GM19025 (cell line): Measurements from ENCODE around the gene CTNNBIP1.
"Not testable (repeated sequence)": the region's sequence is repeated elsewhere in the genome, so short reads cannot be mapped to it uniquely, and the experiment has no call there.

Source experiments
- ATAC-seq: cut with Tn5 transposase; IDR thresholded peaks from one replicate; pipeline ENCODE4 v1.9.1; 2021; ENCODE audit warnings: mild to moderate bottlenecking, low read depth, moderate library complexity; ENCODE audit not compliant: unreplicated experiment

Gene CTNNBIP1

DNA sequence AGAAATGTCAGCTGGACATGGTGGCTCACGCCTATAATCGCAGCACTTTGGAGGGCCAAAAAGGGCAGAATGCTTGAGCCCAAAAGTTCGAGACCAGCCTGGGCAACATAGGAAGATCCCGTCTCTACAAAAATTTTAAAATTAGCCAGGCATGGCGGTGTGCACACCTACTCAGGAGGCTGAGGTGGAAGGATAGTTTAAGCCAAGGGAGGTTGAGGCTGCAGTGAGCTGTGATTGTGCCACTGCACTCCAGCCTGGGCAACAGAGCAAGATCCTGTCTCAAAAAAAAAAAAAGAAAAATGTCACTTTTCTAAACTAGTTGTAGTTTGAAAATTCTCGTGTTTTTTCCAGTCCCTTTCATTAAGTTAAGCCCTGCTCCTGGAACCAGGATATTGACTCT lies 95.5 kb downstream of the CTNNBIP1 start:
- ATAC-seq: no peak

DNA sequence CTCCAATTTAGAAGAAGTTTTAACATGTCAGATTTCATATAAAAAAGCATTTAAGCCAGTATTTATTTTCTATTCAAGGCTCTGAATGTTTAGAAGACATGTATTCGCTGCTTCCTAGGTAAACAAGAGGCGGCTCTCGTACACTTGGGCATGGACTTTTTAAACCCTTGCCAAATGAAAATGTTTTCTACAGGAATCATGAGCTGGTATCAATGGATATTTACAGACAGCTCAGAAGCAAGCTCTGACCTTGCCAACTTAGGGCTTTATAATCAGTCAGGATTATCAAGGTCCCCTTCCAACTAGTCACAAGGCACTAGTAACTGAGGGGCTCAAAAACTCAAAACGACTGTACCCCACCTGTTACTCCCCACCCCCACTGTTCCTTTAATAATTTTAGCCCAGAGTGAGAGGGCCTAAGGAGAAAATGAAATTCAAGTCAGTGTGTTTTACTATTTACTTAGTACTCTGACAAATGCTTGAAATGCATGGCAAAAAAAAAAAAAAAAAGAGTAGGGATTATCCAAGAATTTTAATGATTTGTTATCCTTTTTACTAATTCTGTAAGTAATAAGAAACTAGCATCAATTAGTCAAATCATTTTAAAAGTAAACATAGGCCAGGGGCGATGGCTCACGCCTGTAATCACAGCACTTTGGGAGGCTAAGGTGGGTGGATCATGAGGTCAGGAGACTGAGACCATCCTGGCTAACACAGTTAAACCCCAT lies 98.7 kb downstream of the CTNNBIP1 start:
- no peak for ATAC-seq

DNA sequence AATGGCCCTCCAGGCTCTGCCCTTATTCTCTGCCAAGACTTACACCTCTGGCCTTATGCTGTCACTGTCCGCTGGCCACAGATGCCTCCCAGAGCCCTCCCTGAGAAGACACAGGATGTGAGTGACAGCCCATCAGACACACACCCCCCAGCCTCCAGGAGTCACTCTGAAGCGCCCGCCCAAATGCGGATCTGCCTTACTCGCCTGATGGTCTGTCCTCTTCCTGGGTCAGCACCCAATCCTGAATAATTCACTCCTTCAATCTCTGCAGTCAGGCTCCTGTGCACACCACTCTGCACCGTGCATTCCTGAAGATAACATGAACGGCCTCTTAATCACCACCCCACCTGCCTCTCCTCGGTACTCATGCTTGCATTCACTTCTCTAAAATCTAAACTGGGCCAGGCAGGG lies 101.0 kb downstream of the CTNNBIP1 start:
- no peak for ATAC-seq

DNA sequence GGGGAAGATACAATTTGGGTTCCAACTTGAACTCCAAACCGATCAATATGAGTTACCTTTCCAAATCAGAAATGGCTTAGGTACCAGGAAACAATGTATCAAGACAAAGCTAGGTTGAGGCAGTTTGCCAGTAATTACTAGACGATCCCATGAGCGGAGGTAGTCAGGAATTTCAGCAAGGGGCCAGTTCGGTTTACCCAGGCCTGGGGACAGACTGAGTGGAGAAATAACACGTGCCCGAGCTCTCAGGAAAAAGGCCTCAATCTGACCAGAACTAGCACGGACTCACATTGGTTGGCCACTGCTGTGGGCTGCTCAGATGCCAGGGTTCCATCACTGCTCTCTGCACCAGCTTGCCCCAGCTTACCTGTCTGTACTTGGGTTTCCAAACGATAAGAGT lies 101.6 kb downstream of the CTNNBIP1 start:
- ATAC-seq: no peak

DNA sequence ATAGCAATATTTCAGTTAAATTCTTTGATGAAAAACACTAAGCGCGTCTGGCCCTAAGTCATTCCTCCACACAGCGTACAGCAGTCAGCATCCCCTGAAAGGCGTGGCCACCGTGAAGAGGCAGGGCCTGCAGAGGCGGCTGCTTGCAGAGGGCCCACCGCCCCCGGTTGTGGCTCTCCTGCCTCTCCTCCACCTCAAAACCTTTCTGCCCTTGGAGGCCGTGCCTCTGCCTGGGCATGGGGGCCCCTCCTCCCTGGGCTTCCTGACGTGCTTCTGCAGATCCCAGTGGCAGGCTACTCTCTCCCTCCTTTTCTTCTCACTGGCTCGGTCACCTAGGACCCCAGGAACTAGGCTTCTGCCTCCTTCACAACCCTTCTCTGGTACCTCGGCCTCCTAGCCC lies 102.5 kb downstream of the CTNNBIP1 start:
- no peak for ATAC-seq

DNA sequence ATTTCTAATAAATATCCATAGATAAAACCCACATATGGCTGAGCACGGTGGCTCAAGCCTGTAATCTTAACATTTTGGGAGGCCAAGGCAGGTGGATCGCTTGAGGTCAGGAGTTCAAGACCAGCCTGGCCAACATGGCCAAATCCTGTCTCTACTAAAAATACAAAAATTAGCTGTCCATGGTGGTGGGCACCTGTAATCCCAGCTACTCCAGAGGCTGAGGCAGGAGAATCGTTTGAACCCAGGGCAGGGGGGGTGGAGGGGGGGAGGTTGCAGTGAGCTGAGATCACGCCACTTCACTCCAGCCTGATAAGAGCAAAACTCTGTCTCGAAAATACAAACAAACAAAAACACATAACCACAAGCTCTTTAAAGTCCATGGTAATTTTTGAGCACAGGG lies 104.1 kb downstream of the CTNNBIP1 start:
- ATAC-seq: not testable (repeated sequence)

DNA sequence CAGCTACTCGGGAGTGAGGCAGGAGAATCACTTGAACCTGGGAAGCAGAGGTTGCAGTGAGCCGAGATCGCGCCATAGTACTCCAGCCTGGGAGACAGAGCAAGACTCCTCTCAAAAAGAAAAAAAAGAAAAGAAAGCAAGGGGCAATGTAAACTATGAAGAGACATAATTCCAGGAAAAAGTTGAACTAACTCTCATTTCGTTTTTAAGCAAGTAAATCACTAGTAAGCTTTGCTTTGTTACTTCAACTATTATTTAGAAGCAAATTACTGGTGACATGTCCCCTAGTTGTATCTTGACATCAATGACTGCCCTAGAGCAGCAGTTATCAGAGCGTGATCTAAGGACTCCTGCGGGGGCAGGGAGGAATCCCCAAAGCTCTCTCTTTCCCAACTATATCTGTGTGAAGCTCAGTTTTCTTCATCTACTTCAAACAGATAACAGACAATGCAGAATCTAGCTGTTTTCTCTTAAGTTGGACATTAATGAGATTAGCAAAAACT lies 105.0 kb downstream of the CTNNBIP1 start:
- ATAC-seq: no peak

DNA sequence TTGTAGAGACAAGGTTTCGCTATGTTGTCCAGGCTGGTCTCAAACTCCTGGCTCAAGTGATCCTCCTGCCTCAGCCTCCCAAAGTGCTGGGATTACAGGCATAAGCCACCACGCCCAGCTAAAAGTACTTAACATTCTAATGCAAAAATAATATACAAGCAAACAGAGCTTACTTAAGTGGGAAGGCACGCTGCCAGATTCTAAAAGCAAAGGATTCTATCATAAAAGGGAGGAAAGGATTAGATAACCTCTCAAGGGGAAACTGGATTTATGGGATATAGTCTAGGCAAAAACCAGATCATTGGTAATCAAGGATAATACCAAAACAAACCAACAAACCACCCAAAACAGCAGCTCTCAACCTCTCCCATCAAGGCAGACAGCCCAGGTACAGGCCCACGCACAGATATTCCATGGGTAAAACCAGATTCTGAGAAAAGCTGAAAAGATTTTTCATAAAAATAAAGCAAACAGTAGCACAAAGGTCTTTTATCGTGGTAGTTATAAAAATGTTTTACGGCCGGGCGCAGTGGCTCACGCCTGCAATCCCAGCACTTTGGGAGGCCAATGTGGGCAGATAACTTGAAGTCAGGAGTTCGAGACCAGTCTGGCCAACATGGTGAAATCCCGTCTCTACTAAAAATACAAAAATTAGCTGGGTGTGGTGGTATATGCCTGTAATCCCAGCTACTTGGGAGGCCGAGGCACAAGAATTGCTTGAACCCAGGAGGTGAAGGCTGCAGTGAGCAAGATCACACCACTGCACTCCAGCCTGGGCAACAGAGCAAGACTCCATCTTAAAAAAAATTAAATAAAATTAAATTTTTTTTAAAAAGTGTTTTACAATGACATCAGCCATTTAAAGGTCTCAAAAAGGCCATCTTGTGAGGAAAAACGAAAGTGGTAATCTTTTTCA lies 106.8 kb downstream of the CTNNBIP1 start:
- not testable (repeated sequence) for ATAC-seq

DNA sequence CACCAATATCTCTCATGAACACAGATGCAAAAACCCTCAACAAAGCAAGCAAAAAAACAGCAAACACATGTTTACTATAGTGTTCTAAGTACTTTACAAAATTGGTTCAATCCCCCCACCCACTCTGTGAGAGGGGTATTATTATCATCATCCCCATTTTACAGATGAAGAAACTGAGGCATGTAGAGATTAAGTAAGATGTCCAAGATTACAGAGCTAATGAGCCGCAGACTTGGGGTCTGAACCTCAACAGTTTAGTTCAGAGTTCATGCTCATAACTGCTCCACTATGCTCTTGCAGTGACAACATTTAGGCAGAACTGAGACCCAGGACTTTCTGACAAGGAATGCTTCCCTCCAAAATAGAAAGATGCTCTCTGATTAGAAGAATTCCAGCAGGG lies 108.2 kb downstream of the CTNNBIP1 start:
- no peak for ATAC-seq
